ENCODE results near the gene DYNLRB1. TPM values are rescaled to one million over a fixed set of nuclear protein-coding genes. Genes with fewer than 3 reads are reported as not detected.
A peak's percentile ranks its signal among the peaks of the same experiment; 100 is the strongest.

DYNLRB1 gene
- total and polyA plus RNA-seq, 2 of the 13 experiments (the other 11 are each of a cell fraction or from before 2014, with no cell fraction given): 140 to 244 TPM

- TF ChIP-seq RORA (CRISPR knock-in tag; IDR thresholded peaks at IDR 0.05) (no peak), ZNF383 (CRISPR knock-in tag; IDR thresholded peaks at IDR 0.05; ENCODE audit: borderline replicate concordance) (peak; percentile 89; the same call in 1 of the 2 replicates), ZMYM4 (CRISPR knock-in tag; IDR thresholded peaks at IDR 0.05) (no peak), ZBTB26 (CRISPR knock-in tag; IDR thresholded peaks at IDR 0.05; ENCODE audit: borderline replicate concordance) (no peak; the same call in 1 of the 2 replicates), ZBTB33 (CRISPR knock-in tag; IDR thresholded peaks at IDR 0.05) (peak; percentile 95), HNF1B (CRISPR knock-in tag; IDR thresholded peaks at IDR 0.05) (peak; percentile 92), HOXA9 (CRISPR knock-in tag; IDR thresholded peaks at IDR 0.05; ENCODE audit: borderline replicate concordance) (peak; percentile 92; the same call in 1 of the 2 replicates), PBX3 (CRISPR knock-in tag; IDR thresholded peaks at IDR 0.05; ENCODE audit: borderline replicate concordance) (no peak), TSC22D2 (CRISPR knock-in tag; IDR thresholded peaks at IDR 0.05; ENCODE audit: borderline replicate concordance) (no peak), STAT5B (CRISPR knock-in tag; IDR thresholded peaks at IDR 0.05) (no peak), HNF4G (IDR thresholded peaks at IDR 0.05; ENCODE audit: borderline replicate concordance, low read depth, low read length) (peak; percentile 28; the same call in 1 of the 2 replicates), HNF4G (CRISPR knock-in tag; IDR thresholded peaks at IDR 0.05; ENCODE audit: borderline replicate concordance, low read depth) (peak; percentile 71; the same call in 1 of the 2 replicates), HIC2 (CRISPR knock-in tag; IDR thresholded peaks at IDR 0.05; ENCODE audit: low read depth) (peak; percentile 97), SAP130 (CRISPR knock-in tag; IDR thresholded peaks at IDR 0.05; ENCODE audit: low read depth) (peak; percentile 99), ZNF749 (CRISPR knock-in tag; IDR thresholded peaks at IDR 0.05; ENCODE audit: borderline replicate concordance) (no peak)
These were observed 9.6 kb downstream of the DYNLRB1 start (continued) for GRCh38 chr20:34525709-34526416.

All from HepG2 (cell line).